ENCODE measurements around the gene HIGD1C. TPM values are rescaled to one million over a fixed set of nuclear protein-coding genes. Genes with fewer than 3 reads are reported as not detected.

Gene HIGD1C
- total and polyA plus RNA-seq, 2 experiments from 2014 or later, result not detected

DNA sequence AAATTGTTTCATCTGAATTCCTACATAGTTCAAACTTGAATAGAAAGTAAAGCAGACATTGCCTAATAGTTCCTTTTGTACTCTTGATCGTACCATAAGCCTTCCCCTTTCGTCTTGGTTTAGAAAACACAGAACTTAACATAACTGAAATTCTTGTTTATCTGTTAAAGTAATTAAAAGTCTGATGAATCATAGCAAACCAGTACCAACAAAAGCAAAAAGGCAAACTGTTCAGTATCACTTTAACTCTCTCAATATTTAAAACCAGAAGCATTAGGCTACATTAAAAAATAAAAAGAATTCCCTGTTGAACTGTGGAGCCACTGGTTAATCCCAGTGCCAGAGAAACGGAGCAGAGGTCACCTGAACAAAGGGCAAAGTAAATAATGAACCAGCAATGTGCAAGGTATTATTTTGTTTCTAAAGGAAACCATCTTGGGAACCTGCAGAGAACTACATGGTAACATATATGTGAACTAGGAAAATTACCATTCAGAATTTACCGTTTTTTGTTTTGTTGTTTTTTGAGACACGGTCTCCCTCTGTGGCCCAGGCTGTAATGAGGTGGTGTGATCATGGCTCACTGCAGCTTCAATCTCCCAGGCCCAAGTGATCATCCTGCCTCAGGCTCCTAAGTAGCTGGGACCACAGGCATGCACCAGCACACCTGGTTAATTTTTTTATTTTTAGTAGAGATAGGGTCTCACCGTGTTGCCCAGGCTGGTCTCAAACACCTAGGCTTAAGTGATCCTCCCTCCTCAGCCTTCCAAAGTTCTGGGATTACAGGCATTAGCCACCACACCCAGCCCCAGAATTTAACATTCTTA is 17.1 kb upstream of the HIGD1C start:
- Histone ChIP-seq H2AFZ (no peak overlapping the region), H3K36me3 (ENCODE audit: insufficient read depth) (peaks cover 3% of the 10 kb centered on the region; the same call in 1 of the 2 replicates), H4K20me1 (replicated peaks; ENCODE audit: insufficient read depth) (no peaks in the 10 kb centered on the region), H3K27ac (ENCODE audit: low read depth) (no peak overlapping the region), H3K4me2 (no peak overlapping the region), H3F3A (replicated peaks; ENCODE audit: low read depth) (no peaks in the 10 kb centered on the region), H3K27me3 (ENCODE audit: insufficient read depth) (no peaks in the 10 kb centered on the region), H3K79me2 (replicated peaks; ENCODE audit: insufficient read depth) (no peaks in the 10 kb centered on the region), H3K4me1 (ENCODE audit: insufficient read depth) (peaks cover 20% of the 10 kb centered on the region), H3K9me2 (ENCODE audit: insufficient read depth) (no peaks in the 10 kb centered on the region), H3K4me3 (no peak overlapping the region)
- Mint-ChIP-seq H3K4me3 (no peak overlapping the region), H3K36me3 (ENCODE audit: low read depth) (peaks cover 27% of the 10 kb centered on the region), H3K9me3 (peaks cover 23% of the 10 kb centered on the region), H3K4me1 (peaks cover 9% of the 10 kb centered on the region), H3K27me3 (ENCODE audit: insufficient read depth, low read depth, poor library complexity) (peaks cover 6% of the 10 kb centered on the region), H3K27ac (no peak overlapping the region)
- TF ChIP-seq CTCF (conservative IDR thresholded peaks at IDR 0.05; ENCODE audit: low read depth in 2 of 2) (no peak), ZNF331 (CRISPR knock-in tag; IDR thresholded peaks at IDR 0.05; ENCODE audit: low read depth) (no peak), POLR2AphosphoS5 (IDR thresholded peaks at IDR 0.05; ENCODE audit: low read depth) (no peak), CREB1 (CRISPR knock-in tag; IDR thresholded peaks at IDR 0.05; ENCODE audit: low read depth) (no peak), EZH2phosphoT487 (IDR thresholded peaks at IDR 0.05; ENCODE audit: unreplicated experiment) (no peak), ZNF462 (CRISPR knock-in tag; IDR thresholded peaks at IDR 0.05) (no peak)
- TF ChIP-seq, protein P1, sequence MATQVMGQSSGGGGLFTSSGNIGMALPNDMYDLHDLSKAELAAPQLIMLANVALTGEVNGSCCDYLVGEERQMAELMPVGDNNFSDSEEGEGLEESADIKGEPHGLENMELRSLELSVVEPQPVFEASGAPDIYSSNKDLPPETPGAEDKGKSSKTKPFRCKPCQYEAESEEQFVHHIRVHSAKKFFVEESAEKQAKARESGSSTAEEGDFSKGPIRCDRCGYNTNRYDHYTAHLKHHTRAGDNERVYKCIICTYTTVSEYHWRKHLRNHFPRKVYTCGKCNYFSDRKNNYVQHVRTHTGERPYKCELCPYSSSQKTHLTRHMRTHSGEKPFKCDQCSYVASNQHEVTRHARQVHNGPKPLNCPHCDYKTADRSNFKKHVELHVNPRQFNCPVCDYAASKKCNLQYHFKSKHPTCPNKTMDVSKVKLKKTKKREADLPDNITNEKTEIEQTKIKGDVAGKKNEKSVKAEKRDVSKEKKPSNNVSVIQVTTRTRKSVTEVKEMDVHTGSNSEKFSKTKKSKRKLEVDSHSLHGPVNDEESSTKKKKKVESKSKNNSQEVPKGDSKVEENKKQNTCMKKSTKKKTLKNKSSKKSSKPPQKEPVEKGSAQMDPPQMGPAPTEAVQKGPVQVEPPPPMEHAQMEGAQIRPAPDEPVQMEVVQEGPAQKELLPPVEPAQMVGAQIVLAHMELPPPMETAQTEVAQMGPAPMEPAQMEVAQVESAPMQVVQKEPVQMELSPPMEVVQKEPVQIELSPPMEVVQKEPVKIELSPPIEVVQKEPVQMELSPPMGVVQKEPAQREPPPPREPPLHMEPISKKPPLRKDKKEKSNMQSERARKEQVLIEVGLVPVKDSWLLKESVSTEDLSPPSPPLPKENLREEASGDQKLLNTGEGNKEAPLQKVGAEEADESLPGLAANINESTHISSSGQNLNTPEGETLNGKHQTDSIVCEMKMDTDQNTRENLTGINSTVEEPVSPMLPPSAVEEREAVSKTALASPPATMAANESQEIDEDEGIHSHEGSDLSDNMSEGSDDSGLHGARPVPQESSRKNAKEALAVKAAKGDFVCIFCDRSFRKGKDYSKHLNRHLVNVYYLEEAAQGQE (IDR thresholded peaks at IDR 0.05; ENCODE audit: unreplicated experiment), result no peak
- TF ChIP-seq, protein P2, sequence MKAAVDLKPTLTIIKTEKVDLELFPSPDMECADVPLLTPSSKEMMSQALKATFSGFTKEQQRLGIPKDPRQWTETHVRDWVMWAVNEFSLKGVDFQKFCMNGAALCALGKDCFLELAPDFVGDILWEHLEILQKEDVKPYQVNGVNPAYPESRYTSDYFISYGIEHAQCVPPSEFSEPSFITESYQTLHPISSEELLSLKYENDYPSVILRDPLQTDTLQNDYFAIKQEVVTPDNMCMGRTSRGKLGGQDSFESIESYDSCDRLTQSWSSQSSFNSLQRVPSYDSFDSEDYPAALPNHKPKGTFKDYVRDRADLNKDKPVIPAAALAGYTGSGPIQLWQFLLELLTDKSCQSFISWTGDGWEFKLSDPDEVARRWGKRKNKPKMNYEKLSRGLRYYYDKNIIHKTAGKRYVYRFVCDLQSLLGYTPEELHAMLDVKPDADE (IDR thresholded peaks at IDR 0.05), result no peak
- no peak for ATAC-seq
- no peak for DNase-seq (ENCODE audit: low spot score)
